KMS-11 (cell line): ENCODE data around the gene SDC3.

Experiments
- H2AFZ ChIP-seq: fragments of 200-600 bp; sonication (generic); 2 replicates; pipeline ENCODE4 v1.6.1; 2016; ENCODE audit warnings: antibody characterized with exemption, mixed run types, low read depth
- H3K27ac ChIP-seq: fragments of 200-600 bp; sonication (generic); 2 replicates; pipeline ENCODE4 v1.6.1; 2016; ENCODE audit warnings: mild to moderate bottlenecking, mixed run types
- H3K27me3 ChIP-seq: fragments of 200-600 bp; sonication (generic); 2 replicates; pipeline ENCODE4 v1.6.1; 2017; ENCODE audit warnings: mild to moderate bottlenecking, low read depth, mixed run types, moderate library complexity; ENCODE audit not compliant: insufficient read depth
- H3K36me3 ChIP-seq: fragments of 200-600 bp; sonication (generic); 2 replicates; pipeline ENCODE4 v1.6.1; 2017; ENCODE audit warnings: mild to moderate bottlenecking, mixed run types; ENCODE audit not compliant: insufficient read depth
- H3K4me1 ChIP-seq: fragments of 200-600 bp; sonication (generic); 2 replicates; pipeline ENCODE4 v1.6.1; 2016; ENCODE audit warnings: mild to moderate bottlenecking, low read depth, mixed run types; ENCODE audit not compliant: poor library complexity, severe bottlenecking
- H3K4me2 ChIP-seq: fragments of 200-600 bp; sonication (generic); 2 replicates; pipeline ENCODE4 v1.7.0; 2016; ENCODE audit warnings: mild to moderate bottlenecking, mixed run types
- H3K4me3 ChIP-seq: fragments of 200-600 bp; sonication (generic); IDR thresholded peaks from 2 replicates; pipeline ENCODE4 v1.6.1; 2017; ENCODE audit warnings: low read depth, low read length, mixed read lengths; ENCODE audit not compliant: insufficient read depth
- H3K79me2 ChIP-seq: fragments of 200-600 bp; sonication (generic); 2 replicates; pipeline ENCODE4 v1.6.1; 2016; ENCODE audit warnings: low read depth, mixed run types; ENCODE audit not compliant: insufficient read depth
- H3K9ac ChIP-seq: fragments of 200-600 bp; sonication (generic); 2 replicates; pipeline ENCODE4 v1.6.1; 2016; ENCODE audit warnings: mild to moderate bottlenecking, mixed run types
- H4K20me1 ChIP-seq: fragments of 200-600 bp; sonication (generic); 2 replicates; pipeline ENCODE4 v1.6.1; 2016; ENCODE audit warnings: mild to moderate bottlenecking, mixed run types; ENCODE audit not compliant: insufficient read depth
- TF ChIP-seq, protein P1 (sequence below): fragments of 200-600 bp; sonication (generic); conservative IDR thresholded peaks from 2 replicates; pipeline ENCODE4 v1.6.1; 2017; ENCODE audit warnings: low read depth, mild to moderate bottlenecking, antibody characterized with exemption, low read length, moderate library complexity, mixed read lengths

SDC3 gene

DNA sequence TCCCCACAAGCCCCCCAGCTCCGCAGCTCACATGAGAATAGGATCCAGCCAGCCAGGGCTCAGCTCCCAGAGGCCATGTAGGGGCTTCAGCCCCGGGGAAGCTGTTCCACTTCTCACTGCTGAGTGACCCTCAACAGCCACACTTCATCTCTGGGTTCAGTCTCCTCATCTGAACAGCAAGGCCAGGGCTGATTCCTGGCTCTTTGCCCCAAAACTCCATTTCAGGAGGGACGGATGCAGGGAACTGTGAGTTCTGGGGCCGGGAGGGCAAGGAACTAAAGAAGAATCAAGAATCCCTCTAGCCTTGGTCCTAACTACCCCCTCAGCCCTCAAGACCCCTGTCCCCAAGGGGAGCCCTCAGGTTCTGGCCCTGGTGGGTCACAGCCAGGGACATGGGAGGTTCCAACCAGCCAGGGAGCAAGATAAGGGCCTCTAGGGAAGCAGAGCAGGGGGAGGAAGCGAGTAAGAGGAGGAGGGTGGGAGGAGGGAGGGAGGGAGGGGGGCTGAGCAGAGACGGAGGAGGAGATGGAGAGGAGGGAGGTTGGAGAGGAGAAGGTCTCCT, 13.1 kb downstream of the SDC3 start:
- no peak overlapping the region for H3K27ac ChIP-seq
- TF ChIP-seq, protein P1, sequence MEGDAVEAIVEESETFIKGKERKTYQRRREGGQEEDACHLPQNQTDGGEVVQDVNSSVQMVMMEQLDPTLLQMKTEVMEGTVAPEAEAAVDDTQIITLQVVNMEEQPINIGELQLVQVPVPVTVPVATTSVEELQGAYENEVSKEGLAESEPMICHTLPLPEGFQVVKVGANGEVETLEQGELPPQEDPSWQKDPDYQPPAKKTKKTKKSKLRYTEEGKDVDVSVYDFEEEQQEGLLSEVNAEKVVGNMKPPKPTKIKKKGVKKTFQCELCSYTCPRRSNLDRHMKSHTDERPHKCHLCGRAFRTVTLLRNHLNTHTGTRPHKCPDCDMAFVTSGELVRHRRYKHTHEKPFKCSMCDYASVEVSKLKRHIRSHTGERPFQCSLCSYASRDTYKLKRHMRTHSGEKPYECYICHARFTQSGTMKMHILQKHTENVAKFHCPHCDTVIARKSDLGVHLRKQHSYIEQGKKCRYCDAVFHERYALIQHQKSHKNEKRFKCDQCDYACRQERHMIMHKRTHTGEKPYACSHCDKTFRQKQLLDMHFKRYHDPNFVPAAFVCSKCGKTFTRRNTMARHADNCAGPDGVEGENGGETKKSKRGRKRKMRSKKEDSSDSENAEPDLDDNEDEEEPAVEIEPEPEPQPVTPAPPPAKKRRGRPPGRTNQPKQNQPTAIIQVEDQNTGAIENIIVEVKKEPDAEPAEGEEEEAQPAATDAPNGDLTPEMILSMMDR: no peak
- no peak overlapping the region for H3K9ac ChIP-seq
- no peaks in the 10 kb centered on the region for H4K20me1 ChIP-seq
- no peaks in the 10 kb centered on the region for H3K36me3 ChIP-seq
- no peak overlapping the region for H3K4me2 ChIP-seq
- H3K4me1 ChIP-seq: no peaks in the 10 kb centered on the region
- no peaks in the 10 kb centered on the region for H3K79me2 ChIP-seq
- no peak overlapping the region for H2AFZ ChIP-seq
- H3K4me3 ChIP-seq: no peak overlapping the region
- no peaks in the 10 kb centered on the region; the same call in 1 of the 2 replicates for H3K27me3 ChIP-seq

DNA sequence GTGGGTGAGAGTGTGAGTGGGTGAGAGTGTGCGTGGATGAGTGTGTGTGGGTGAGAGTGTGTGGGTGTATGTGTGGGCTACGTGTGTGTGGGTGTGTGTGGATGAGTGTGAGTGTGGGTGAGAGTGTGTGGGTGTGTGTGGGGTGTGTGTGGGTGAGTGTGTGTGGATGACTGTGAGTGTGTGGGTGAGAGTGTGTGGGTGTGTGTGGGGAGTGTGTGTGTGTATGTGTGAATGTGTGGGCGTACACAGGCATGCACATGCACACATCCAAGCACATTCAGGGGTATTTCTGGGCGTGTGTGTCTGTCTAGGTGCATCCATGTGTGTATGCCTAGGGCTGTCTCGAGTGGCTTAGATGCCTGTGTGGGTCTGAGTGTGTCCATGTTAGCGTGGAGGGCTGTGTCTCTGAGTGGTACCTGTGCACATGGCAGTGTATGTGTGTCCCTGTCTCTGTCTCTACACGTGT, 14.0 kb downstream of the SDC3 start:
- Histone ChIP-seq H3K36me3 (no peaks in the 10 kb centered on the region), H3K9ac (no peak overlapping the region), H4K20me1 (no peaks in the 10 kb centered on the region), H2AFZ (no peak overlapping the region), H3K4me3 (no peak overlapping the region), H3K4me2 (no peak overlapping the region), H3K27ac (no peak overlapping the region), H3K79me2 (no peaks in the 10 kb centered on the region), H3K4me1 (no peaks in the 10 kb centered on the region), H3K27me3 (no peaks in the 10 kb centered on the region; the same call in 1 of the 2 replicates)
- TF ChIP-seq, protein P1: no peak

GRCh38 chr1:30893776-30894507, 14.6 kb downstream of the SDC3 start:
- H3K27ac ChIP-seq: no peak overlapping the region

DNA sequence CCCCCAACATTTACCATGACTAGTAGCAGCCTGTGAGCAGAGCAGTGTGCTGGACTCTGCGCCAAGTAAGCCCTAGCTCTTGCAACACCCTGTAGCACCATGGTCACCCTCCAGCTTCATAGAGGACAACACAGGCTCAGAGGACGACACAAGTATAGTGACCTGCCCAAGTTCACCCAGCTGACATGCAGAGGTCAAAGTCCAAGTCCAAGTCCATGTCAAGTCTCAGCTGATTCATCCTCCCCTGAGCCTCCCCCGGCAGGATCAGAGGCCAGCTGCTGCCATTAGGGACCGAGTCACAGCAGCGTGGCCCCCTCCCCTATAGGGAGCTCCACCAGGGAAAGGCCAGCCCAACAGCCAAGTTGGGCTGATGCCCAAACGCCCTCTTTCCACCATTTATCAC, 15.9 kb downstream of the SDC3 start:
- Histone ChIP-seq H3K27me3 (no peaks in the 10 kb centered on the region; the same call in 1 of the 2 replicates), H3K4me1 (peaks cover 13% of the 10 kb centered on the region), H4K20me1 (no peaks in the 10 kb centered on the region), H3K79me2 (no peaks in the 10 kb centered on the region), H2AFZ (no peak overlapping the region), H3K9ac (no peak overlapping the region), H3K36me3 (no peaks in the 10 kb centered on the region), H3K4me2 (no peak overlapping the region), H3K4me3 (no peak overlapping the region), H3K27ac (no peak overlapping the region)
- TF ChIP-seq, protein P1: no peak

More at GRCh38 chr1:30893776-30894507, 14.6 kb downstream of the SDC3 start:
- Histone ChIP-seq H3K9ac (no peak overlapping the region), H3K4me3 (no peak overlapping the region), H3K36me3 (no peaks in the 10 kb centered on the region), H3K79me2 (no peaks in the 10 kb centered on the region), H3K4me2 (no peak overlapping the region), H4K20me1 (no peaks in the 10 kb centered on the region), H2AFZ (no peak overlapping the region), H3K4me1 (peaks cover under 1% of the 10 kb centered on the region), H3K27me3 (no peaks in the 10 kb centered on the region; the same call in 1 of the 2 replicates)
- TF ChIP-seq, protein P1: no peak
